ENCODE results near the gene SAP130. TPM values are rescaled to one million over a fixed set of nuclear protein-coding genes. Genes with fewer than 3 reads are reported as not detected.

The SAP130 gene
- total RNA-seq, 4 donors from 2014 or later, result 6.1 to 14.2 (median 10.6) TPM

DNA sequence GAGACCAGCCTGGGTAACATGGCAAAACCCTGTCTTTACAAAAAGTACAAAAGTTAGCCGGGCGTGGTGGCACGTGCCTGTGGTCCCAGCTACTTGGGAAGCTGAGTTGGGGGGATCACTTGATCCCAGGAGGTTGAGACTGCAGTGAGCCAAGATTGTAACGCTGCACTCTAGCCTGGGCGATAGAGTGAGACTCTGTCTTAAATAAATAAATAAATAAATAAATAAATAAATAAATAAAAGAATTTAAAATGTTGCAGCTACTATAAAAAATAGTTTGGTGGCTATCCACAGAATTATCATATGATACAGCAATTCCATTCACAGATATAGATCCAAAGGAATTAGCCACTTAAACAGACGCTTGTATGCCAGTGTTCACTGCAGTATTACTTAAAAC lies 92.5 kb downstream of the SAP130 start:
- Histone ChIP-seq H3K4me3 (no peak overlapping the region), H3K9me3 (no peaks in the 10 kb centered on the region), H3K4me1 (no peaks in the 10 kb centered on the region), H3K36me3 (peaks cover 0 to 2% (median 0%) of the 10 kb centered on the region in 3 donors), H3K27ac (no peak overlapping the region), H3K27me3 (no peaks in the 10 kb centered on the region)
- no peak for DNase-seq (ENCODE audit: low spot score in 2 of 2)
- 90 to 93% methylated on average over 6 of the region's 6 CpGs for WGBS, 2 donors
- TF ChIP-seq EP300 (IDR thresholded peaks at IDR 0.05) (no peak), CTCF (IDR thresholded peaks at IDR 0.05) (no peak), POLR2A (IDR thresholded peaks at IDR 0.05) (no peak)

GRCh38 chr2:127932199-127932876 lies 95.5 kb downstream of the SAP130 start:
- H3K4me3 ChIP-seq, result no peak overlapping the region
- H3K9me3 ChIP-seq, result no peaks in the 10 kb centered on the region
- no peaks in the 10 kb centered on the region for H3K4me1 ChIP-seq
- WGBS, 2 donors, result 61 to 62% methylated on average over 7 of the region's 7 CpGs
- H3K36me3 ChIP-seq, result no peaks in the 10 kb centered on the region
- no peaks in the 10 kb centered on the region for H3K27me3 ChIP-seq
- no peak for DNase-seq (ENCODE audit: low spot score in 2 of 2)
- no peak overlapping the region for H3K27ac ChIP-seq
- TF ChIP-seq POLR2A (IDR thresholded peaks at IDR 0.05), result no peak
- no peak for TF ChIP-seq EP300 (IDR thresholded peaks at IDR 0.05)
- TF ChIP-seq CTCF (IDR thresholded peaks at IDR 0.05), result no peak

GRCh38 chr2:127929449-127929848 lies 98.4 kb downstream of the SAP130 start:
- Histone ChIP-seq H3K27ac (no peak overlapping the region), H3K27me3 (no peaks in the 10 kb centered on the region), H3K36me3 (no peaks in the 10 kb centered on the region), H3K4me1 (no peaks in the 10 kb centered on the region), H3K4me3 (no peak overlapping the region), H3K9me3 (no peaks in the 10 kb centered on the region)
- no peak for TF ChIP-seq CTCF (IDR thresholded peaks at IDR 0.05)
- no peak for TF ChIP-seq EP300 (IDR thresholded peaks at IDR 0.05)
- TF ChIP-seq POLR2A (IDR thresholded peaks at IDR 0.05), result no peak
- WGBS, 2 donors, result 63 to 73% methylated on average over 1 of the region's 1 CpG
- no peak for DNase-seq (ENCODE audit: low spot score in 2 of 2)

- H3K27ac ChIP-seq, result no peak overlapping the region
- no peaks in the 10 kb centered on the region for H3K4me1 ChIP-seq
- no peak for DNase-seq (ENCODE audit: low spot score in 2 of 2)
- WGBS, 2 donors, result 96% methylated on average over 3 of the region's 3 CpGs
- no peaks in the 10 kb centered on the region for H3K9me3 ChIP-seq
- no peaks in the 10 kb centered on the region for H3K36me3 ChIP-seq
- no peaks in the 10 kb centered on the region for H3K27me3 ChIP-seq
- no peak for TF ChIP-seq CTCF (IDR thresholded peaks at IDR 0.05)
- no peak for TF ChIP-seq POLR2A (IDR thresholded peaks at IDR 0.05)
- no peak for TF ChIP-seq EP300 (IDR thresholded peaks at IDR 0.05)
- no peak overlapping the region for H3K4me3 ChIP-seq
These were observed 100.5 kb downstream of the SAP130 start for GRCh38 chr2:127927384-127927783.

- no peak overlapping the region for H3K27ac ChIP-seq
- no peak for DNase-seq (ENCODE audit: low spot score in 2 of 2)
- 92 to 93% methylated on average over 4 of the region's 4 CpGs for WGBS, 2 donors
- no peak overlapping the region for H3K4me3 ChIP-seq
- no peaks in the 10 kb centered on the region for H3K36me3 ChIP-seq
- peaks cover 0 to 9% (median 0%) of the 10 kb centered on the region in 4 donors for H3K9me3 ChIP-seq
- no peak for TF ChIP-seq CTCF (IDR thresholded peaks at IDR 0.05)
- no peak for TF ChIP-seq POLR2A (IDR thresholded peaks at IDR 0.05)
- no peak for TF ChIP-seq EP300 (IDR thresholded peaks at IDR 0.05)
- H3K4me1 ChIP-seq, result no peaks in the 10 kb centered on the region
- H3K27me3 ChIP-seq, result no peaks in the 10 kb centered on the region
These were observed 109.9 kb downstream of the SAP130 start for GRCh38 chr2:127917916-127918315.
